ENCODE results near the gene VSTM2B. TPM values are rescaled to one million over a fixed set of nuclear protein-coding genes. Genes with fewer than 3 reads are reported as not detected.

Gene VSTM2B
- total RNA-seq, 4 donors from 2014 or later: not detected

DNA sequence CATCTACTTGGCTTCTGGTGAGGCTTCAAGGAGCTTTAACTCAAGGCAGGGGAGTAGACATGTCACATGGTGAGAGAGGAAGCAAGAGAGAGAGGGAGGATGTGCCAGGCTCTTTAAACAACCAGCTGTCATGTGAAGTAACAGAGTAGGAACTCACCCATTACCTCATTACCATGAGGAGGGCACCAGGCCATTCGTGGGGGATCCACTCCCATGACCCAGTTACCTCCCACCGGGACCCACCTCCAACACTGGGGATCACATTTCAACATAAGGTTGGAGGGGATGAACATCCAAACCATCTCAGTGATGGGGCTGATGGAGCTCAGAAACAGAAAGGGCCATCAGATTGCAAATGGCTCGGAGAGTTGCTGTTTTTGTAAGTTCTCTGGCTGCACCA is 12.9 kb downstream of the VSTM2B start:
- Histone ChIP-seq H3K27ac (no peak overlapping the region), H3K36me3 (no peaks in the 10 kb centered on the region), H3K4me1 (no peaks in the 10 kb centered on the region), H3K4me3 (no peak overlapping the region), H3K9me3 (no peaks in the 10 kb centered on the region), H3K27me3 (peaks cover 0 to 52% (median 0%) of the 10 kb centered on the region in 4 donors)
- WGBS, 2 donors: 46 to 64% methylated on average over 1 to 3 of the region's 3 CpGs
- intact Hi-C loops (cut with DNase I): no loop called here
- TF ChIP-seq POLR2A (IDR thresholded peaks at IDR 0.05): no peak
- TF ChIP-seq, protein P1, sequence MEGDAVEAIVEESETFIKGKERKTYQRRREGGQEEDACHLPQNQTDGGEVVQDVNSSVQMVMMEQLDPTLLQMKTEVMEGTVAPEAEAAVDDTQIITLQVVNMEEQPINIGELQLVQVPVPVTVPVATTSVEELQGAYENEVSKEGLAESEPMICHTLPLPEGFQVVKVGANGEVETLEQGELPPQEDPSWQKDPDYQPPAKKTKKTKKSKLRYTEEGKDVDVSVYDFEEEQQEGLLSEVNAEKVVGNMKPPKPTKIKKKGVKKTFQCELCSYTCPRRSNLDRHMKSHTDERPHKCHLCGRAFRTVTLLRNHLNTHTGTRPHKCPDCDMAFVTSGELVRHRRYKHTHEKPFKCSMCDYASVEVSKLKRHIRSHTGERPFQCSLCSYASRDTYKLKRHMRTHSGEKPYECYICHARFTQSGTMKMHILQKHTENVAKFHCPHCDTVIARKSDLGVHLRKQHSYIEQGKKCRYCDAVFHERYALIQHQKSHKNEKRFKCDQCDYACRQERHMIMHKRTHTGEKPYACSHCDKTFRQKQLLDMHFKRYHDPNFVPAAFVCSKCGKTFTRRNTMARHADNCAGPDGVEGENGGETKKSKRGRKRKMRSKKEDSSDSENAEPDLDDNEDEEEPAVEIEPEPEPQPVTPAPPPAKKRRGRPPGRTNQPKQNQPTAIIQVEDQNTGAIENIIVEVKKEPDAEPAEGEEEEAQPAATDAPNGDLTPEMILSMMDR (IDR thresholded peaks at IDR 0.05): no peak
- no peak for DNase-seq

DNA sequence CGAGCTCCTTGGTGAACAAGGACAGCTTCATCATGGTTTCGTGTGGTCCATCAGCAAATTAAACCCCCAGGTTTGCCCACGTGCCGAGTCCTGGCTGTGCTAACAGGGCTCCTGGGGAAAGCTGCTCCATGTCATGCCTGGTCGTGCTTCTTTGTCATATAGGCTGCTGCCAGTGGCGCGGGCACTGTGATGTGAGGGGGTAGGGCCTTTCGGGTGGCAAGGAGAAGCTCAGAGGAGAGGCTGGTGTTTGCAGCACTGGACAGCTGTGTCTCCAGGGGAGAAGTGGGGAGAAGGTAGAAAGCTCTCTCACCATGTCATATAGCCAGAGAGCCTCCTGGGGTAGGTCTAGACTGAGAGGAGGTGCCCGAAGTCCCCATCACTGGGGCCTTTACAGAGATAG is 13.3 kb downstream of the VSTM2B start:
- WGBS, 2 donors: 69 to 85% methylated on average over 3 to 9 of the region's 9 CpGs

DNA sequence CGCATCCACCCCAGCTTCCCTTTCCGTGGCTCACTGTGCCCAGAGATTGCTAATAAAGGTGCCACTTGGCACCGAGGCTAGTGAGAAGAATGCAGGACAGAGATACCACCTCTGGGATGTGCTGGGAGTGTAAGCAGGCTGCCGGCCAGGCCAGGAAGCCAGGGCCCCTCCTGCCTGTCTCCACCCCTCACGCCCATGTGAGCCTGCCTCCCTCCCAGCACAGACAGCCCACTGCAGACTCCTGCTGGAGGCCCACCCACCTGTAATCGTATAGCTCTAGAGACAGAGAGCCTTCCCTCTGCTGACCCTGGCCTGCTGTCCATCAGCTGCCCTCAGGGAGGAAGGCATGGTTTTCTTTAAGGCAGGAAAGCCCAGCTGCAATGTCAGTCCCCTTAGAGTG is 13.9 kb downstream of the VSTM2B start:
- DNase-seq: no peak
- 41% methylated on average over 6 of the region's 6 CpGs; no CpG with 5 or more reads in 1 of the 2 donors for WGBS, 2 donors
- no peak overlapping the region for H3K27ac ChIP-seq
- peaks cover 0 to 45% (median 0%) of the 10 kb centered on the region in 4 donors for H3K27me3 ChIP-seq
- intact Hi-C loops (cut with DNase I): no loop called here
- no peaks in the 10 kb centered on the region for H3K36me3 ChIP-seq
- TF ChIP-seq POLR2A (IDR thresholded peaks at IDR 0.05): no peak
- TF ChIP-seq, protein P1 (IDR thresholded peaks at IDR 0.05): no peak
- H3K4me1 ChIP-seq: no peaks in the 10 kb centered on the region
- H3K9me3 ChIP-seq: no peaks in the 10 kb centered on the region
- no peak overlapping the region for H3K4me3 ChIP-seq

More for the DNA sequence above, 13.3 kb downstream of the VSTM2B start:
- no peaks in the 10 kb centered on the region for H3K4me1 ChIP-seq
- no peak overlapping the region for H3K27ac ChIP-seq
- intact Hi-C loops (cut with DNase I): no loop called here
- DNase-seq: no peak
- no peak overlapping the region for H3K4me3 ChIP-seq
- H3K27me3 ChIP-seq: peaks cover 0 to 47% (median 0%) of the 10 kb centered on the region in 4 donors
- TF ChIP-seq POLR2A (IDR thresholded peaks at IDR 0.05): no peak
- TF ChIP-seq, protein P1 (IDR thresholded peaks at IDR 0.05): no peak
- H3K9me3 ChIP-seq: no peaks in the 10 kb centered on the region
- H3K36me3 ChIP-seq: no peaks in the 10 kb centered on the region

DNA sequence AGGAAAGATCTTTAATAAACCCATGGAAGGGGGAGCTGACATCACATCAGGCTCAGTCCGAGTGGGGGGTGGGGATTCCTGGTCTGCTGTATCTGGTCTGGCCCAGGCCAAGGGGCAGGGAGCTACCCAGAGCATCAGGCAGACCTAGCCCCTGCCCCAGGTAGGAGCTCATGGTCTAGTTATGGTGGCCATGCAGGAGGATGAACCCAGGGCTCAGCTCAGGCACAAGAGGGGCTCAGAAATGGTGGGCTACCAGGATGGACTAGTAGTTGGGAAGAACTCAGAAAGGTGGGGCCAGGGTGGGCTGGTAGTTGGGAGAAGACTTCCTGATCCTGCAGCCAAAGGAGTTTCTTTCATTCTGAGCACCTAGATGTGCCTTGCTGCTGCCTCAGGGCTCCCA is 14.3 kb downstream of the VSTM2B start:
- Histone ChIP-seq H3K27ac (no peak overlapping the region), H3K9me3 (no peaks in the 10 kb centered on the region), H3K4me3 (no peak overlapping the region), H3K27me3 (peaks cover 0 to 45% (median 0%) of the 10 kb centered on the region in 4 donors), H3K36me3 (no peaks in the 10 kb centered on the region), H3K4me1 (no peaks in the 10 kb centered on the region)
- WGBS, 2 donors: 0 to 40% methylated on average over 1 of the region's 1 CpG
- TF ChIP-seq, protein P1 (IDR thresholded peaks at IDR 0.05): no peak
- TF ChIP-seq POLR2A (IDR thresholded peaks at IDR 0.05): no peak
- DNase-seq: no peak
- intact Hi-C loops (cut with DNase I): no loop called here

DNA sequence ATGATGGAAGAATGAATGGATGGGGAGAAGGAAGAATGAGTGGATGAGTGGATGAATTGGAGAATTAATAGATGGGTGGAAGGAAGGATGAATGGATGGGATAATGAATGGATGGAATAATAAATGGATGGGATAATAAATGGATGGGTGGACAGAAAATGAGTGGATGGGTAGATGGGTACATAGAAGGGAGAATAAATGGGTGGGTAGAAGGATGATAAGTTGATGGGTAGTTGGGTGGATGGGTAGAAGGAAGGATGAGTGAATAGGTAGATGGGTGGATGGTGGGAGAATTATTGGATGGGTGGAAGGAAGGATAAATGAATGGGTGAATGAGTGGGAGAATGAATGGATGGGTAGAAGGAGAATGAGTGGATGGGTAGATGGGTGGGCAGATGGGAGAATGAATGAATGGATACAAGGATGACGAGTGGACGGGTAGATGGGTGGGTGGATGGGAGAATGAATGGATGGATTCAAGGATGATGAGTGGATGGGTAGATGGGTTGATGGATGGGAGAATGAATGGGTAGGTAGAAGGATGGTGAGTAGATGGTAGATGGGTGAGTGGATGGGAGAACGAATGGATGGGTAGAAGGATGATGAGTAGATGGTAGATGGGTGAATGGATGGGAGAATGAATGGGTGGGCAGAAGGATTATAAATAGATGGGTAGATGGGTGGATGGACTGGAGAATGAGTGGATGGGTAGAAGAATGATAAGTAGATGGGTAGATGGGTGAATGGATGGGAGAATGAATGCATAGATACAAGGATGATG is 15.9 kb downstream of the VSTM2B start:
- H3K4me3 ChIP-seq: no peak overlapping the region
- H3K27me3 ChIP-seq: peaks cover 0 to 35% (median 0%) of the 10 kb centered on the region in 4 donors
- H3K36me3 ChIP-seq: no peaks in the 10 kb centered on the region
- WGBS, 2 donors: 73 to 88% methylated on average over 3 of the region's 3 CpGs
- DNase-seq: no peak
- intact Hi-C loops (cut with DNase I): no loop called here
- no peaks in the 10 kb centered on the region for H3K9me3 ChIP-seq
- no peak for TF ChIP-seq POLR2A (IDR thresholded peaks at IDR 0.05)
- TF ChIP-seq, protein P1 (IDR thresholded peaks at IDR 0.05): no peak
- H3K4me1 ChIP-seq: no peaks in the 10 kb centered on the region
- no peak overlapping the region for H3K27ac ChIP-seq
